H1 (cell line): ENCODE measurements around the gene HES5. TPM values are rescaled to one million over a fixed set of nuclear protein-coding genes. Genes with fewer than 3 reads are reported as not detected.

Source experiments
- CTBP2 ChIP-seq: IDR thresholded peaks from 2 replicates; pipeline ENCODE4 v1.7.0; 2011; ENCODE audit warnings: borderline replicate concordance, mild to moderate bottlenecking, moderate library complexity, mixed read lengths, low read length; ENCODE audit not compliant: insufficient read depth, insufficient read length
- NRF1 ChIP-seq: IDR thresholded peaks from 2 replicates; pipeline ENCODE4 v1.6.1; 2011; ENCODE audit warnings: mild to moderate bottlenecking, low read depth, low read length, improper control_type of control experiment
- POU5F1 ChIP-seq: IDR thresholded peaks from 2 replicates; pipeline ENCODE4 v1.6.1; 2011; ENCODE audit warnings: low read depth, mild to moderate bottlenecking, low read length, moderate library complexity
- SIRT6 ChIP-seq: IDR thresholded peaks from one replicate; pipeline ENCODE4 v1.7.1; 2012; ENCODE audit warnings: low read length, inconsistent platforms
- TAF1 ChIP-seq: IDR thresholded peaks from 2 replicates; pipeline ENCODE4 v1.6.1; 2011; ENCODE audit warnings: mild to moderate bottlenecking, low read depth, low read length
- polyA plus RNA-seq, 7 experiments: library from polyadenylated mRNA; depleted of rRNA in 3 of 7; stranded (reverse) in 5 of 7; unstranded in 2 of 7; fragments of >200 nt in 5 of 7; fragments of 200-250 nt in 2 of 7; gene quantifications; 1 replicate in 5 of 7; 2 replicates in 1 of 7; 4 replicates in 1 of 7; pipeline versions ENCODE4 v1.2.1 to v1.2.3, GENCODE V29; 2011 to 2013; ENCODE audit warnings: missing spikeins in 2 of 7, mixed read lengths in 2 of 7
- total RNA-seq: library from RNA; stranded (reverse); fragmentation: NEBNext Ultra II Directional; extraction: Animal tissue kit (Norgen Biotek cat#: 25700); gene quantifications from 2 replicates; pipeline ENCODE4 v1.2.1, GENCODE V29; 2021

The HES5 gene
- total and polyA plus RNA-seq, 2 of the 8 experiments (the other 6 are each of a cell fraction or from before 2014, with no cell fraction given), result 0.22 TPM; not detected in 1

- TF ChIP-seq NRF1, result no peak
- no peak for TF ChIP-seq TAF1
- no peak for TF ChIP-seq CTBP2
- TF ChIP-seq SIRT6, result no peak
- no peak for TF ChIP-seq POU5F1
Measured at GRCh38 chr1:2574350-2574749, 44.3 kb upstream of the HES5 start (continued).
